Smooth muscle cell (in vitro differentiated cells): Measurements from ENCODE around the gene RPL41. TPM values are rescaled to one million over a fixed set of nuclear protein-coding genes. Genes with fewer than 3 reads are reported as not detected.

Source experiments
- DNase-seq: peaks from one replicate; lab custom pipeline; 2025; ENCODE audit not compliant: unreplicated experiment; lab: John Stamatoyannopoulos, UW
- H2AFZ ChIP-seq: fragments of 200-600 bp; sonication (generic); 2 replicates; pipeline ENCODE4 v1.6.0; 2016; ENCODE audit warnings: antibody characterized with exemption, low read depth, mild to moderate bottlenecking
- H3F3A ChIP-seq: fragments of 200-600 bp; sonication (generic); 2 replicates; pipeline ENCODE4 v1.6.0; 2017; ENCODE audit warnings: antibody characterized with exemption, low read depth
- H3K27ac ChIP-seq: fragments of 200-600 bp; sonication (generic); 2 replicates; pipeline ENCODE4 v1.5.1; 2016; ENCODE audit warnings: low read depth, mild to moderate bottlenecking
- H3K27me3 ChIP-seq: fragments of 200-600 bp; sonication (generic); 2 replicates; pipeline ENCODE4 v1.6.1; 2016; ENCODE audit warnings: low read depth, mild to moderate bottlenecking
- H3K36me3 ChIP-seq: fragments of 200-600 bp; sonication (generic); 2 replicates; pipeline ENCODE4 v1.5.1; 2016; ENCODE audit warnings: low read depth
- H3K4me1 ChIP-seq: fragments of 200-600 bp; sonication (generic); 2 replicates; pipeline ENCODE4 v1.5.1; 2016; ENCODE audit warnings: low read depth
- H3K4me2 ChIP-seq: fragments of 200-600 bp; sonication (generic); 2 replicates; pipeline ENCODE4 v1.6.0; 2016; ENCODE audit warnings: mild to moderate bottlenecking
- H3K4me3 ChIP-seq: fragments of 200-600 bp; sonication (generic); 2 replicates; pipeline ENCODE4 v1.5.1; 2016; ENCODE audit warnings: mild to moderate bottlenecking
- H3K79me2 ChIP-seq: fragments of 200-600 bp; sonication (generic); 2 replicates; pipeline ENCODE4 v1.6.0; 2016; ENCODE audit warnings: low read depth, mild to moderate bottlenecking
- H3K9ac ChIP-seq: fragments of 200-600 bp; sonication (generic); 2 replicates; pipeline ENCODE4 v1.6.0; 2016; ENCODE audit warnings: low read depth
- H3K9me3 ChIP-seq: fragments of 200-600 bp; sonication (generic); replicated peaks from 2 replicates; pipeline ENCODE4 v1.5.1; 2016; ENCODE audit warnings: low read depth
- H4K20me1 ChIP-seq: fragments of 200-600 bp; sonication (generic); 2 replicates; pipeline ENCODE4 v1.6.0; 2016; ENCODE audit warnings: low read depth
- WGBS: methylation state at CpG from one replicate; pipeline ENCODE4 v1.1.7; 2016; ENCODE audit warnings: low lambda C conversion rate; 5-methylcytosine and 5-hydroxymethylcytosine counted together
- polyA plus RNA-seq: library from polyadenylated mRNA; unstranded; fragments of >200 nt; fragmentation: Nextera tagmentation; extraction: Ambion mirVana; gene quantifications from 2 replicates; pipeline ENCODE4 v1.2.1, GENCODE V29; 2016
- total RNA-seq: library from RNA; depleted of rRNA; stranded (reverse); fragments of >200 nt; gene quantifications from 2 replicates; pipeline ENCODE4 v1.2.3, GENCODE V29; 2014
- TF ChIP-seq, protein P1 (sequence below): fragments of 200-600 bp; sonication (generic); IDR thresholded peaks from 2 replicates; pipeline ENCODE4 v1.5.1; 2017; ENCODE audit warnings: borderline replicate concordance, mild to moderate bottlenecking, antibody characterized with exemption; ENCODE audit not compliant: insufficient read depth, poor library complexity, severe bottlenecking

RPL41 gene
- total and polyA plus RNA-seq, 2 experiments from 2014 or later: 2,414 to 3,246 TPM

DNA sequence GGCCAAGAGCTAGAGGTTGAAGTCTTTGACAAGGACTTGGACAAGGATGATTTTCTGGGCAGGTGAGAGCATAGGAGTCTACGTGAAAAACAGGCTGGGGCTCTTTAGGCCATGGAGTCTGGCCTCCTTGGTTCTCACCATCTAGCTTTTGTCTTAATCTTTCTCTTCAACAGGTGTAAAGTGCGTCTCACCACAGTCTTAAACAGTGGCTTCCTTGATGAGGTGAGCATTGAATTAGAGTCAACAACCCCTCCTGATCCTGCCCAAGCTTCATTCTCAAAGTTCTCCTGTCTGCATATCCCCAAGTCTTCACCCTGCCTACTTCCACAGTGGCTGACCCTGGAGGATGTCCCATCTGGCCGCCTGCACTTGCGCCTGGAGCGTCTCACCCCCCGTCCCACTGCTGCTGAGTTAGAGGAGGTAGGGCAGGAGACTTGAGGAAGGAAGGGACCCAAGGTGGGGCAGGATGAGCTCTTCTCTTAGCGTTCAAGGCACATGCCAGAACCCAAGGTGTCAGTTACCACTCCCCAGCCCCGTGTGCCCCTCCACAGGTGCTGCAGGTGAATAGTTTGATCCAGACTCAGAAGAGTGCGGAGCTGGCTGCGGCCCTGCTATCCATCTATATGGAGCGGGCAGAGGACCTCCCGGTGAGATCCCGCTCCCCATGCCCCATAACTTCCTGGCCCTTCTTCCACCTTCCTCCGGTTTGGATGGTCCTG, 21.6 kb downstream of the RPL41 start:
- Histone ChIP-seq H3K79me2 (no peaks in the 10 kb centered on the region), H2AFZ (no peak overlapping the region), H3K36me3 (peaks cover 30% of the 10 kb centered on the region), H3K4me1 (no peaks in the 10 kb centered on the region), H3K9me3 (no peaks in the 10 kb centered on the region), H3K27ac (no peak overlapping the region), H3K4me3 (no peak overlapping the region), H3F3A (no peaks in the 10 kb centered on the region), H4K20me1 (no peaks in the 10 kb centered on the region), H3K9ac (no peak overlapping the region), H3K4me2 (no peak overlapping the region), H3K27me3 (no peaks in the 10 kb centered on the region)
- 97% methylated on average over 14 of the region's 14 CpGs for WGBS
- no peak for DNase-seq
- TF ChIP-seq, protein P1, sequence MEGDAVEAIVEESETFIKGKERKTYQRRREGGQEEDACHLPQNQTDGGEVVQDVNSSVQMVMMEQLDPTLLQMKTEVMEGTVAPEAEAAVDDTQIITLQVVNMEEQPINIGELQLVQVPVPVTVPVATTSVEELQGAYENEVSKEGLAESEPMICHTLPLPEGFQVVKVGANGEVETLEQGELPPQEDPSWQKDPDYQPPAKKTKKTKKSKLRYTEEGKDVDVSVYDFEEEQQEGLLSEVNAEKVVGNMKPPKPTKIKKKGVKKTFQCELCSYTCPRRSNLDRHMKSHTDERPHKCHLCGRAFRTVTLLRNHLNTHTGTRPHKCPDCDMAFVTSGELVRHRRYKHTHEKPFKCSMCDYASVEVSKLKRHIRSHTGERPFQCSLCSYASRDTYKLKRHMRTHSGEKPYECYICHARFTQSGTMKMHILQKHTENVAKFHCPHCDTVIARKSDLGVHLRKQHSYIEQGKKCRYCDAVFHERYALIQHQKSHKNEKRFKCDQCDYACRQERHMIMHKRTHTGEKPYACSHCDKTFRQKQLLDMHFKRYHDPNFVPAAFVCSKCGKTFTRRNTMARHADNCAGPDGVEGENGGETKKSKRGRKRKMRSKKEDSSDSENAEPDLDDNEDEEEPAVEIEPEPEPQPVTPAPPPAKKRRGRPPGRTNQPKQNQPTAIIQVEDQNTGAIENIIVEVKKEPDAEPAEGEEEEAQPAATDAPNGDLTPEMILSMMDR: no peak

DNA sequence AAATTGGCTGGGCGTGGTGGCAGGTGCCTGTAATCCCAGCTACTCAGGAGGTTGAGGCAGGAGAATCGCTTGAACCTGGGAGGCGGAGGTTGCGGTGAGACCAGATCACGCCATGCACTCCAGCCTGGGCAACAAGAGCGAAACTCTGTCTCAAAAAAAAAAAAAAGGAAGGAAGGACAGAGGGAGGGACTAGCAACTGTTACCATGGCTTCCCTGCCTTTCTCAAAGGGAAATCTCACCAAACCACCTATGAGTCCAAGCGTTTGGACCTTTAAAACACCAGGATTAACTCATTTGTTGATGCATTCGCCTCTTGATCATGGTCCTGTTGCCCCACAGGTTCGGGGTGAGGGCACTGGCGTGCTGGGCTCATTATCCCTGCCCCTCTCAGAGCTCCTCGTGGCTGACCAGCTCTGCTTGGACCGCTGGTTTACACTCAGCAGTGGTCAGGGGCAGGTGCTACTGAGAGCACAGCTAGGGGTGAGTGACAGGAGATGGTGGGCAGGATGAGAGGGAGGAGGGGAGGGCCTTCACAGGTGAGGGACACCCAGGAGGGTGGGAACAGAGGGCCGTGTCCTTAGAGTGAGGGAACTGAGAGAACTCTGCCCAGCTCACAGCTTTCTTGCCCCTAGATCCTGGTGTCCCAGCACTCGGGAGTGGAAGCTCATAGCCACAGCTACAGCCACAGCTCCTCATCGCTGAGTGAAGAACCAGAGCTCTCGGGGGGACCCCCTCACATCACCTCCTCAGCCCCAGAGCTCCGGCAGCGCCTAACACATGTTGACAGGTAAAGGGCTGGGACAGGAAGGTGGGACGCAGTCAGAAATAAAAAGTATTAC, 25.7 kb downstream of the RPL41 start:
- H3K4me1 ChIP-seq: no peaks in the 10 kb centered on the region
- H3K27ac ChIP-seq: no peak overlapping the region
- no peaks in the 10 kb centered on the region for H3K9me3 ChIP-seq
- H3K36me3 ChIP-seq: peaks cover 30% of the 10 kb centered on the region
- H3F3A ChIP-seq: no peaks in the 10 kb centered on the region
- H3K4me3 ChIP-seq: no peak overlapping the region
- no peak overlapping the region for H3K9ac ChIP-seq
- no peaks in the 10 kb centered on the region for H3K79me2 ChIP-seq
- no peak for DNase-seq
- H3K27me3 ChIP-seq: no peaks in the 10 kb centered on the region
- no peaks in the 10 kb centered on the region for H4K20me1 ChIP-seq
- no peak overlapping the region for H2AFZ ChIP-seq
- no peak overlapping the region for H3K4me2 ChIP-seq
- 96% methylated on average over 19 of the region's 19 CpGs for WGBS
- TF ChIP-seq, protein P1: no peak

DNA sequence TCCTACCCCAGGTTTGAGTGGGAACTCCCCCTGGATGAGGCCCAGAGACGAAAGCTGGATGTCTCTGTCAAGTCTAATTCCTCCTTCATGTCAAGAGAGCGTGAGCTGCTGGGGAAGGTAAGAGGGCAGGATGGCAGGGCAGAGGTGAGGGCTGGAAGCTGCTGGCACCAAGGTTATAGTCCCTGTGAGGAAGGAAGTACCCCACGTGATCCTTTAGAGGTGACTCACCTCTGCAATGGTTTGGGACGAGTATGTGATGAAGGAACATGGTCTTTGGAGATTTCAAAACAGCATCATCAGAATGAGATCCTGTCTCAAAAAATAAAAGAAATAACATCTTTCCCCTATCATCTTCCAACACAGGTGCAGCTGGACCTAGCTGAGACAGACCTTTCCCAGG, 26.8 kb downstream of the RPL41 start:
- H3K4me1 ChIP-seq: no peaks in the 10 kb centered on the region
- no peak overlapping the region for H2AFZ ChIP-seq
- TF ChIP-seq, protein P1: no peak
- H4K20me1 ChIP-seq: no peaks in the 10 kb centered on the region
- peaks cover 22% of the 10 kb centered on the region for H3K36me3 ChIP-seq
- no peak overlapping the region for H3K4me2 ChIP-seq
- H3K27me3 ChIP-seq: no peaks in the 10 kb centered on the region
- H3K27ac ChIP-seq: no peak overlapping the region
- WGBS: 95% methylated on average over 4 of the region's 4 CpGs
- H3K9me3 ChIP-seq: no peaks in the 10 kb centered on the region
- no peaks in the 10 kb centered on the region for H3K79me2 ChIP-seq
- no peak overlapping the region for H3K9ac ChIP-seq
- DNase-seq: no peak
- no peaks in the 10 kb centered on the region for H3F3A ChIP-seq
- H3K4me3 ChIP-seq: no peak overlapping the region
